ENCODE measurements around the gene TMEM220.
"Not testable (repeated sequence)": the region's sequence is repeated elsewhere in the genome, so short reads cannot be mapped to it uniquely, and the experiment has no call there.

Gene TMEM220

DNA sequence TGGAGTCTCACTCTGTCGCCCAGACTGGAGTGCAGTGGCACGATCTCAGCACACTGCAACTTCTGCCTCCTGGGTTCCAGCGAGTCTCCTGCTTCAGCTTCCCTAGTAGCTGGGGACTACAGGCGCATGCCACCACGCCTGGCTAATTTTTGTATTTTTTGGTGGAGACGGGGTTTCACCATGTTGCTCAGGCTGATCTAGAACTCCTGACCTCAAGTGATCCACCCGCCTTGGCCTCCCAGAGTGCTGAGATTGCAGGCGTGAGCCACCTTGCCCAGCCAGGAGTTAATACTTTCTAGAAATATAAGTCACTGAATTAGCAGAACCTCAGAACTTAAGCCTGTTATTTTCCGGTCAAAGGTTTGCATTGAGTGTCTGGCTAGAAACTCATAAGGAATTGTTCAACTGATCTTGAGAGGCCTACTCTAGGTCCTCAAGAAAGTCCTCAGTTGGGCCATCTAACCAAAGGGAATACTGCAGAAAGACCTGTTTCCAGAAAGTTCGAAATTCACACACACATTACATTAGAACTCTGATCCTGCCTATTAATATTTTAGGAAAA lies 1.4 kb downstream of the TMEM220 start:
- no peak for DNase-seq (ENCODE audit: low spot score)

DNA sequence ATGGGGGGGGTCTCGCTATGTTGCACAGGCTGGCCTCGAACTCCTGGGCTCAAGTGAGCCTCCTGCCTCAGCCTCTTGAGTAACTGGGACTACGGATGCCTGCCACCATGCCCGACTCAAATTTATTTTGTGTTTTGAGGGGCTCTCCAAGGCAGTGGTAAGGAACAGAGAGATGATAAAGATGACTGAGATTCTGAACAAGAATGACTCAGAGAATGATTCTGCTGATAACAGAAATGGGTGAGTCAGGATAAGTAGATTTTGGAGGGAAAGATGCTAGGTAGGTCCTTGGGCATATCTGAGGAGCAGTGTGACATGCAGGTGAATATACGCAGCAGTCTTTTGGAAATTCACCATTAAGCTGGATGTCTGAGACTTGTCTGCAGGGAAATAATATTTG lies 2.6 kb downstream of the TMEM220 start:
- no peak for DNase-seq (ENCODE audit: low spot score)

DNA sequence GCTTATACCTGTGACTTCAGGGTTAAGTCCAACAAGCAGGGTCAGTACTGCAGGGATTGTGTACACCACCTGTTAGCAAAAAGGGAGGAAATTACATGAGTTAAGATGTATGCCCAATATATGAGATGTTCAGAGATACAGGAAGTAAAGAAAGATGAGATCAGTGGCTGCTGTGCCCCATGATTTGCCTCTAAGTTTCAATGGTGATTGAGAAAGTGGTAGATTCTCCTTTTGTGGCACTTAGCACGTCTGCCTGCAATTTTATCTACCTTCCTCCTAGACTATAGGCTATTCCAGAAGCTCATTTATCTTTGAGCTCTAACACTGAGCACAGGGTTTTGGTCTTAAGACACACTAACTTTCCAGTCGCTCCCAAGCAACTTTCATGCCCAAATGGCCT lies 3.6 kb downstream of the TMEM220 start:
- no peak for DNase-seq (ENCODE audit: low spot score)

GRCh38 chr17:10725262-10725661 lies 4.6 kb downstream of the TMEM220 start:
- no peak for DNase-seq (ENCODE audit: low spot score)

GRCh38 chr17:10724546-10725195 lies 5.2 kb downstream of the TMEM220 start:
- DNase-seq (ENCODE audit: low spot score), result no peak

DNA sequence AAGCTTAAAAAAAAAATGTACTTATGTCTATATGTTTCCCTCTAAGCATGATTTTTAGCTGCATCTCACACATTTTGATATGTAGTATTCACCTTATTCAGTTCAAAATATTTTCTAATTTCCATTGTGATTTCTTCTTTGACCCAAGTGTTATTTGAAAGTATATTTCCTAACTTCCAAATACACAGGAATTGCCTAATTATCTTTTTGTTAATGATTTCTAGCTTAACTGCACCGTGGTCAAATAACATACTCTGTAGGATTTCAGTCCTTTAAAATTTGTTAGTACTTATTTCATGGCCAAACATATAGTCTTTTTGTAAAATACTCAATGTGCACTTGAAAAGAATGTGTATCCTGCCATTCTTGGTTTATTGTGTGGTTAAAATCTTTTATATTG lies 11.3 kb downstream of the TMEM220 start:
- no peak for DNase-seq (ENCODE audit: low spot score)

GRCh38 chr17:10716218-10716617 lies 13.6 kb downstream of the TMEM220 start:
- DNase-seq (ENCODE audit: low spot score), result no peak

DNA sequence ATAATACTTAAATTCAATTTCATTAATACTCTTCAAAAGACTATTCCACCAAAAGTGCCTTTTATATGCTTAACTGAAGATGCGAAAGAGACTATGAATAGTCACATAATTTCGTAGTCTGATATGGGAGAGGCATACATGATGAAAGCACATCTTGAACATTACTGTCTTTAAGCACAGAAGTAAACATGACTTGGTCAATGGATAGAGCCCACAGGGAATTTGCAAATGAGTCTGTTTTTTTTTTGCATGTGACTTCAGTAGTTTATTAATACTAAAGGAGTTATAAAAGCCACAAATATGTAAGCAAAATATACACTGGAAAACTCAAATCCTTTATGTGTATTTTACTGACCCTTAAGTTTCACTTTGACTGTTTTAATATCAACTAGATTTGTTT lies 16.5 kb downstream of the TMEM220 start:
- DNase-seq (ENCODE audit: low spot score), result no peak

- no peak for DNase-seq (ENCODE audit: low spot score)
These were observed 24.1 kb downstream of the TMEM220 start for GRCh38 chr17:10705727-10706126.

DNA sequence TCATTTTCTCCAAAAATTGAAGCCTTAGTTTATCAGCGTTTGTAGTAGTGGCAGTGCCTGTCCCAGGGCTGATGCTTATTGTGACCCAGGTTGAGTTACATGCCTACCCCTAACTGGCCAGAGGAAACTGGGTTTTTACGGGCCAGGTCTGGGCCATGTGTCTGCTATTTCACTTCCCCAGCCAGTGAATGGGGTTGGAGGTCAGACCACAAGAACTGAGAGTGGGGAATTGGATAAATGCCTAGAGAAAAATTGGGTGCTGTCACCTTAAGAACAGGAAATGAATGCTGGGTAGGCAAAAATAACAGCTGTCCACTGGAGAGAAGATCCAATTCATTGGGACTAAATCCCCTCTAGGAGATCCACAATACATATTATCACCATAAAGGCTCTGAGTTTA lies 27.2 kb downstream of the TMEM220 start:
- no peak for DNase-seq (ENCODE audit: low spot score)

- DNase-seq (ENCODE audit: low spot score), result no peak
These were observed 30.0 kb downstream of the TMEM220 start for GRCh38 chr17:10699856-10700255.

- DNase-seq (ENCODE audit: low spot score), result peak; percentile 8
These were observed 31.6 kb downstream of the TMEM220 start for GRCh38 chr17:10698096-10698818.

DNA sequence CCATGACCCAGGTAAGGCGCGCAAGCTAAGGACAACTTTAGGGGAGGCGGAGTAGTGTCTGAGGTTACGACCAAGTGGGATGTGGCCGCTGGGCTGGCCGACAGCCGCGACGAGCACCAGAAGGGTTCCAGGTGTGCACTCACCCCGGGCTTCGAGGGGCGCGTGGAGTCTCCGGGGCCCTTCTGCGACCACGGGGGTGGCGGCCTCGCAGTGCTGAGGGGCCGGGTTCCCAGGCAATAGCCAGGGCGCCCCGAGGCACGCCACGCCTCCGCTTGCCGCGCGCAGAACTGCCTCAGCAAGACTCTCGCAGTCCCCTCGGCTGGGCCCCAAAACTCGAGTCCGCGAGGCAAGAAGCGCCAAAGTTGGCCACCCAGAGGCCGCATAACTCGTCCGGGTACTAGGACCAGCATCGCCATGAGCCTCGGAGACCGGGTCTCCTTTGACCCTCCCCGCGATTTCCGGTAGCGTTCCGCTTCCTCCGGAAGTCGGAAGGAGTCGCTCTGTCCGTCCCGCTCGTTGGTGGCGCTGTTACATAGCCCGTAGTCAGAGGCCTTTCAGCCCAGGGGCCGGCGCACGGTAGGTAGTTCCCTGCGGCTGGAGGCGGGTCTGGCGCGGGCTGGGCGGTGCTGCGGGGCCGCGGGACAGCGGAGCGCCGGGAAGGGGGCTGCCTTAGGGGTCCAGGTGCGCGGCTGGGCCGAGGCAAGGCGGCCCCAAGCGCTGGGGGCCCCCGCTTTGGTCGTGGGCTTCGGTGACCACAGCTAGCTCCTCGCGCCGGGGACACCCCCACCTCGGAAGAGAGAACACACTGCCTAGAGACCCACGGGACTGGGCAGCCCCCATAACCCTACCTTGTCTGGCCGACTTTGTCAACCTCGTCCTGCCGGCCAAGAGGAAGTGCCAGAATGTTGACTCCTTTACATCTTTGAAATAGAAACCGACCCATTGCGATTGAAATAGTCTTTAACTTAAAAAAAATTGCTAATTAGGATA lies 32.4 kb downstream of the TMEM220 start, which contains the start of the genes ADPRM and SCO1:
ADPRM (plus strand) TSS at position 503 of the 990 bp plus-strand sequence. CDS start 7,333 bp downstream, outside the sequence.
SCO1 (minus strand) TSS at position 442 of the 990 bp plus-strand sequence; CDS start at position 416, 26 bp downstream.
- DNase-seq (ENCODE audit: low spot score), result peak; percentile 93

GRCh38 chr17:10695875-10696407 lies 33.9 kb downstream of the TMEM220 start:
- not testable (repeated sequence) for DNase-seq (ENCODE audit: low spot score)

DNA sequence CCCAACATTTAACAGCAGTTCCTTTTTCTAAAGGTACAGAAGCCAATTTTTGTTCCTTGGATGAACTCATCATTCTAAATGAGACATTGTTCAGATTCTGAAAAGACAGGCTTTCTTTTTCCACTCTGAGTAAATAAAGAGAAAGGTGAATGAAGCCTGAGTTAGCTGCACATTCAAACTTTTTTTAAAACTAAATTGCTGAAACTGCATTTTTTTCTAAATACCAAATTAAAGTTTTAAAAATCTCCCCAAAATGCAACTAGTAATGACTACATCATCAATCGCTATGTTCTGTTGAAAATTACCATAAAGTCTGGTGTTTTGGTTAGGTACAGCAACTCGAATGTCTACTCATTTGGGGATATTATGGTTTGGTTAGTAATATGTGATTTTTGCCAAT lies 42.3 kb downstream of the TMEM220 start:
- no peak for DNase-seq (ENCODE audit: low spot score)

GRCh38 chr17:10683853-10684252 lies 46.0 kb downstream of the TMEM220 start:
- peak; percentile 10 for DNase-seq (ENCODE audit: low spot score)

DNA sequence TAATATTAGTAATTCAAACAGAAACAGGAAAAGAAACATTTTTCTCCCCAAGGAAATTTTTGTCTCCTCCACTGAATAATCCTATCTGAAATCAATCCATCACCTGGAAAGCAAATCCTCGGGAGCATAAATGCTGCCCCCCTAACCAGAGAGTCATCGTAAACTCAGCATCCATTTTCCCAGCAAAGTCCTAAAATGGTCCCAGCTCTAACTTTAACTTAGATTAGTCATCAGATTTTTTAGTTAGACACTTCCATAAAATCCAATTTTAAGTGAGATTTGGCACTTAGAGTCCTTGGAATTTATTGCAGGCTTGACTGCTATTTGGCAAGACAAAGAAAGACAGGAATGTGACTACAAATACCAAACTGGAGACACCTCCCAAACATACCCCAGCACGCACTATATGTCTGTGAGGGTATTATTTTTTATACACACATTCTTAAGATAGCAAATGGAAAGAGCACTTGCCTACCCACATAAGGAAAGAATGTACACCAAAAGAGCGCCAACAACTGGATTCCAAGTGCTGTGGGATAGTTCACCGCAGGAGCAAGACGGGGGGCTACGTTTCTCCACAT lies 47.9 kb downstream of the TMEM220 start:
- no peak for DNase-seq (ENCODE audit: low spot score)

DNA sequence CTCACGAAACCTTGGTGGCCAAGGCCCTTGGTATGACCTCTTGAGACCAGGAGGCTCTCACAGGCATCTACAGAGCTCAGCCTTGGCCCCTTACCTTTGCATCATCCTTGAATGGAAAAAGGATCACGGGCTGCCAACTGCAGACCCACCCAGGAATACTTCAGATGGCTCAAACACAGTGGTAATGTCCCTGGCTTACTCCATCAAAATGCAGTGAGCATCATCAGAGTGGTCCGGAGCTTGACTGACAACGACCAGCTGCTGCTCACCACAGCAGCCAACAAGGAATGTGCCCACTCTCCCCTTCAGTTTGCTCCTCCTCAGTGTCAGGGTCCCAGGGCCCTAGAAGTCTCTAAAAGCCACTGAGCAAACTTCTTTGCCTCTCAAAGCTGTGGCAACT lies 55.1 kb downstream of the TMEM220 start:
- DNase-seq (ENCODE audit: low spot score), result no peak

- no peak for DNase-seq (ENCODE audit: low spot score)
These were observed 56.5 kb downstream of the TMEM220 start for GRCh38 chr17:10673312-10673711.

GRCh38 chr17:10668775-10669174 lies 61.0 kb downstream of the TMEM220 start:
- DNase-seq (ENCODE audit: low spot score), result no peak

- DNase-seq (ENCODE audit: low spot score), result no peak
These were observed 62.9 kb downstream of the TMEM220 start for GRCh38 chr17:10666906-10667305.

All from SW480 (cell line).